ENCODE data around the gene DCLRE1B. TPM values are rescaled to one million over a fixed set of nuclear protein-coding genes. Genes with fewer than 3 reads are reported as not detected.

DCLRE1B gene
- total and polyA plus RNA-seq, 9 of the 15 experiments (the other 6 are each of a cell fraction or from before 2014, with no cell fraction given) = 10.6 to 28.8 (median 17.2) TPM

GRCh38 chr1:113859478-113860175 is 45.5 kb upstream of the DCLRE1B start (continued):
- TF ChIP-seq ARID4B (CRISPR knock-in tag; IDR thresholded peaks at IDR 0.05) = no peak

- in situ Hi-C loops (cut with MboI) = no loop called here
- no peak for TF ChIP-seq ZNF316 (IDR thresholded peaks at IDR 0.05)
- TF ChIP-seq ZNF12 (CRISPR knock-in tag; IDR thresholded peaks at IDR 0.05) = no peak
- TF ChIP-seq ELF4 (CRISPR knock-in tag; IDR thresholded peaks at IDR 0.05) = no peak
- no peak for TF ChIP-seq MAFG (tag; conservative IDR thresholded peaks at IDR 0.05)
- TF ChIP-seq ZNF324 (CRISPR knock-in tag; IDR thresholded peaks at IDR 0.05) = no peak
- TF ChIP-seq THRA (IDR thresholded peaks at IDR 0.05) = no peak
- no peak for TF ChIP-seq SP2 (IDR thresholded peaks at IDR 0.05; ENCODE audit: extremely low read depth, low read depth, low read length, poor library complexity, severe bottlenecking)
- no peak for TF ChIP-seq DIDO1 (tag; IDR thresholded peaks at IDR 0.05; ENCODE audit: low read depth)
- TF ChIP-seq KLF13 (tag; IDR thresholded peaks at IDR 0.05; ENCODE audit: borderline replicate concordance, low read depth) = no peak
- no peak for TF ChIP-seq NELFE (IDR thresholded peaks at IDR 0.05; ENCODE audit: insufficient read depth, insufficient read length)
Measured at GRCh38 chr1:113860891-113861290, 44.2 kb upstream of the DCLRE1B start.

More at GRCh38 chr1:113860891-113861290, 44.2 kb upstream of the DCLRE1B start:
- H3K27me3 ChIP-seq (ENCODE audit: control insufficient read depth in 2 of 2, insufficient read depth in 2 of 2, low read length in 2 of 2) = no peaks in the 10 kb centered on the region
- no peaks in the 10 kb centered on the region for H3K9me3 ChIP-seq (replicated peaks; ENCODE audit: control insufficient read depth, insufficient read depth, low read depth, low read length)
- no peak for FAIRE-seq
- POLR2A ChIA-PET = interaction anchor here (0.7 to 1.7 kb wide), 6 partner anchors 8 to 44 kb away, joined by 3 to 7 read pairs (median 4); no protein-coding TSS in a partner anchor
- no peaks in the 10 kb centered on the region for H3K36me3 ChIP-seq (ENCODE audit: control insufficient read depth, insufficient read depth, low read length)
- no peaks in the 10 kb centered on the region for H3K9me1 ChIP-seq (ENCODE audit: control insufficient read depth, insufficient read depth, low read length)
- H3K9ac ChIP-seq (ENCODE audit: insufficient read depth in 1 of 2, low read depth in 2 of 2, low read length in 2 of 2) = no peak overlapping the region
- DNase-seq (ENCODE audit: extremely low read depth in 1 of 4, low spot score in 3 of 4) = no peak
- H2AFZ ChIP-seq (ENCODE audit: low read depth, low read length) = peak overlapping the region; percentile 25
- H3K79me2 ChIP-seq (ENCODE audit: control insufficient read depth, insufficient read depth, low read length) = no peaks in the 10 kb centered on the region
- no peak overlapping the region for H3K4me3 ChIP-seq
- no peaks in the 10 kb centered on the region for H4K20me1 ChIP-seq (replicated peaks; ENCODE audit: control insufficient read depth, insufficient read depth, low read length)
- peaks cover 4 to 13% of the 10 kb centered on the region in 2 experiments; a peak in 3 of 5 replicates for H3K4me1 ChIP-seq (replicated peaks in 1 of 2; ENCODE audit: control insufficient read depth in 2 of 2, insufficient read depth in 2 of 2, low read length in 2 of 2)
- ATAC-seq = no peak
- BruUV-seq (replicated peaks) = no TSS peak
- no peak overlapping the region for H3K4me2 ChIP-seq (ENCODE audit: insufficient read depth, low read length)
- 50% methylated on average over 3 of the region's 3 CpGs for WGBS (ENCODE audit: insufficient coverage, low coverage, missing lambda C conversion rate)
- H3K27ac ChIP-seq (ENCODE audit: extremely low read depth, low read depth, low read length) = no peak overlapping the region
- CTCF ChIA-PET (ENCODE audit: low intra/inter-chr PET ratio) = no interaction called here
- intact Hi-C loops (cut with micrococcal nuclease) = no loop called here

Data from K562 (cell line).